NOMO-1 treated with dmso at 0.1 percent for 144 hours (cell line): ENCODE measurements around the gene TMEM40.
"Not testable (repeated sequence)": the region's sequence is repeated elsewhere in the genome, so short reads cannot be mapped to it uniquely, and the experiment has no call there.

Source experiments
- DNase-seq: peaks from one replicate; lab custom pipeline; 2025; ENCODE audit not compliant: unreplicated experiment; lab: John Stamatoyannopoulos, UW

TMEM40 gene

GRCh38 chr3:12751571-12751970 is 7.5 kb downstream of the TMEM40 start:
- DNase-seq: no peak

- DNase-seq: no peak
Observed at GRCh38 chr3:12750658-12751071, 8.4 kb downstream of the TMEM40 start.

GRCh38 chr3:12750223-12750622 is 8.8 kb downstream of the TMEM40 start:
- no peak for DNase-seq

- DNase-seq: no peak
Observed at GRCh38 chr3:12748477-12748876, 10.6 kb downstream of the TMEM40 start.

GRCh38 chr3:12746419-12746818 is 12.6 kb downstream of the TMEM40 start:
- no peak for DNase-seq

- DNase-seq: no peak
Observed at GRCh38 chr3:12744326-12744725, 14.7 kb downstream of the TMEM40 start.

GRCh38 chr3:12743583-12743982 is 15.5 kb downstream of the TMEM40 start:
- no peak for DNase-seq

- no peak for DNase-seq
Observed at GRCh38 chr3:12742330-12743107, 16.5 kb downstream of the TMEM40 start.

- no peak for DNase-seq
Observed at GRCh38 chr3:12741209-12741608, 17.9 kb downstream of the TMEM40 start.

GRCh38 chr3:12737833-12738232 is 21.2 kb downstream of the TMEM40 start:
- DNase-seq: no peak

- no peak for DNase-seq
Observed at GRCh38 chr3:12737319-12737718, 21.7 kb downstream of the TMEM40 start.

- DNase-seq: no peak
Observed at GRCh38 chr3:12734960-12735359, 24.1 kb downstream of the TMEM40 start.

GRCh38 chr3:12733566-12733965 is 25.5 kb downstream of the TMEM40 start:
- DNase-seq: no peak

GRCh38 chr3:12730506-12731242 is 28.4 kb downstream of the TMEM40 start:
- DNase-seq: no peak

- DNase-seq: no peak
Observed at GRCh38 chr3:12729051-12729651, 29.9 kb downstream of the TMEM40 start.

GRCh38 chr3:12727937-12728336 is 31.1 kb downstream of the TMEM40 start:
- DNase-seq: no peak

GRCh38 chr3:12727481-12727880 is 31.6 kb downstream of the TMEM40 start:
- DNase-seq: no peak

- DNase-seq: no peak
Observed at GRCh38 chr3:12725436-12725835, 33.6 kb downstream of the TMEM40 start.

- DNase-seq: no peak
Observed at GRCh38 chr3:12724794-12725193, 34.3 kb downstream of the TMEM40 start.

GRCh38 chr3:12723362-12723761 is 35.7 kb downstream of the TMEM40 start:
- not testable (repeated sequence) for DNase-seq

- no peak for DNase-seq
Observed at GRCh38 chr3:12722226-12722625, 36.8 kb downstream of the TMEM40 start.
